ENCODE results near the gene GPC1.

GRCh38 chr2:240501531-240501991, 66.1 kb downstream of the GPC1 start:
- TF ChIP-seq CTCF (IDR thresholded peaks at IDR 0.05; ENCODE audit: low read depth, low read length), result no peak
- no peak for TF ChIP-seq EZH2phosphoT487 (IDR thresholded peaks at IDR 0.05; ENCODE audit: low read depth)

Data from OCI-LY3 (cell line).